ENCODE measurements around the gene BMERB1. TPM values are rescaled to one million over a fixed set of nuclear protein-coding genes. Genes with fewer than 3 reads are reported as not detected.

The BMERB1 gene
- total and polyA plus RNA-seq, 9 of the 15 experiments (the other 6 are each of a cell fraction or from before 2014, with no cell fraction given): 0.29 to 2.9 (median 0.94) TPM

DNA sequence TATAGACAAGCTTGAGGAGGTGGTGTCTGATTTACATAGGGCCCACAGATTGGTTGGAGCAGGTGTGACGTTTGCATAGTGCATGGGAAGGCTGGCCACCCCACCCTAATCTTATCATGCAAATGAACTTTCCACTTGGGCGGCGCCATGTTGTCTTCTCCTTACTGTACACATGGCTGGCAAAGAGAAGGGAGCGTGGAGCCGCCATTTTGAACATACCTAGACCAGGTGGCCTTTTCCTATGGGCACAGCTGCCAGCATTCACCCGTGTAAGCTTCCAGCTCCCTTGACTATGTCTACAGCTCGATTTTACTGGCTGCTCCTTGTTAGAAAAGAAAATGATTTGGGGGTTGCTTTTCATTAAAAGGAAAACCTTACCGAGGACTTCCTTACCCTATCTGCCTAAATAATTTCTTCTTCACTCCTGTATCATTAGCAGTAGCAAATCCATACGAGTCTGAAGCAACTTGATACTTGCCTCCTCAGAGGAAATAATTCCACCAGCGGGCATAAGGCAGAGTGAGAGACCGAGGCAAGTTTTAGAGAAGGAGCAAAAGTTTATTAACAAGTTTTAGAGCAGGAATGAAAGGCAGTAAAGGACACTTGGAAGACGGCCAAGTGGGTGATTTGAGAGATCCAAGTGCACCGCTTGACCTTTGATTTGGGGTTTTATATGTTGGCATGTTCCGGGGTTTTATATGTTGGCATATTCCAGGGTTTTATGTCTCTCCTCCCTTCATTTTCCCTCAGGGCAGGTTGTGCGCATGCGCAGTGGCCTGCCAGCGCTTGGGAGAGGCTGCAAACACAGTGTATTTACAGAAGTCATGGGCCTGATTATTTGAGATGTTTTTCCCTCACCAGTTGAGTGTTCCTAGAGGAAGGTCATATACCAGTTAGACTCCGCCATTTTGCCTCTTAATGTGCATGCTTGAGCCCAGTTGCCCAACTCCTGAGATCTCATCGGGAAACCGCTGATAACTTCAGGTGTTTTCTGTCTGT, 142.9 kb downstream of the BMERB1 start (continued):
- peak; percentile 17; the same call in 1 of the 2 replicates for TF ChIP-seq ZC3H8 (IDR thresholded peaks at IDR 0.05)
- TF ChIP-seq YY1 (IDR thresholded peaks at IDR 0.05; ENCODE audit: borderline replicate concordance in 1 of 3, control insufficient read depth in 1 of 3, extremely low read depth in 1 of 3, insufficient read depth in 3 of 3, insufficient read length in 1 of 3, insufficient replicate concordance in 2 of 3, low read depth in 1 of 3, low read length in 2 of 3): peak; percentile 92 to 99 (median 94)
- TF ChIP-seq EP300 (IDR thresholded peaks at IDR 0.05; ENCODE audit: low read length): peak; percentile 35
- no peak for TF ChIP-seq DEAF1 (CRISPR knock-in tag; IDR thresholded peaks at IDR 0.05)
- peak; percentile 81 for TF ChIP-seq ZNF175 (CRISPR knock-in tag; IDR thresholded peaks at IDR 0.05; ENCODE audit: low read depth)
- TF ChIP-seq WHSC1 (IDR thresholded peaks at IDR 0.05; ENCODE audit: low read length): no peak
- TF ChIP-seq ZNF24 (IDR thresholded peaks at IDR 0.05): no peak
- 0 out of 2 replicates have a peak, but pooled peaks have one; percentile 17 for TF ChIP-seq ZNF518B (CRISPR knock-in tag; IDR thresholded peaks at IDR 0.05)
- no peak; the same call in 1 of the 2 replicates for TF ChIP-seq GATA2 (CRISPR knock-in tag; IDR thresholded peaks at IDR 0.05)
- 0 out of 2 replicates have a peak, but pooled peaks have one; percentile 17 for TF ChIP-seq LEF1 (IDR thresholded peaks at IDR 0.05)
- TF ChIP-seq, protein P1, sequence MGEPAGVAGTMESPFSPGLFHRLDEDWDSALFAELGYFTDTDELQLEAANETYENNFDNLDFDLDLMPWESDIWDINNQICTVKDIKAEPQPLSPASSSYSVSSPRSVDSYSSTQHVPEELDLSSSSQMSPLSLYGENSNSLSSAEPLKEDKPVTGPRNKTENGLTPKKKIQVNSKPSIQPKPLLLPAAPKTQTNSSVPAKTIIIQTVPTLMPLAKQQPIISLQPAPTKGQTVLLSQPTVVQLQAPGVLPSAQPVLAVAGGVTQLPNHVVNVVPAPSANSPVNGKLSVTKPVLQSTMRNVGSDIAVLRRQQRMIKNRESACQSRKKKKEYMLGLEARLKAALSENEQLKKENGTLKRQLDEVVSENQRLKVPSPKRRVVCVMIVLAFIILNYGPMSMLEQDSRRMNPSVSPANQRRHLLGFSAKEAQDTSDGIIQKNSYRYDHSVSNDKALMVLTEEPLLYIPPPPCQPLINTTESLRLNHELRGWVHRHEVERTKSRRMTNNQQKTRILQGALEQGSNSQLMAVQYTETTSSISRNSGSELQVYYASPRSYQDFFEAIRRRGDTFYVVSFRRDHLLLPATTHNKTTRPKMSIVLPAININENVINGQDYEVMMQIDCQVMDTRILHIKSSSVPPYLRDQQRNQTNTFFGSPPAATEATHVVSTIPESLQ (CRISPR knock-in tag; IDR thresholded peaks at IDR 0.05): peak; percentile 14; the same call in 1 of the 2 replicates
- TF ChIP-seq NRF1 (conservative IDR thresholded peaks at IDR 0.05 in 1 of 2, IDR thresholded peaks at IDR 0.05 in 1 of 2): peak; percentile 65 to 72
- TF ChIP-seq, protein P2, sequence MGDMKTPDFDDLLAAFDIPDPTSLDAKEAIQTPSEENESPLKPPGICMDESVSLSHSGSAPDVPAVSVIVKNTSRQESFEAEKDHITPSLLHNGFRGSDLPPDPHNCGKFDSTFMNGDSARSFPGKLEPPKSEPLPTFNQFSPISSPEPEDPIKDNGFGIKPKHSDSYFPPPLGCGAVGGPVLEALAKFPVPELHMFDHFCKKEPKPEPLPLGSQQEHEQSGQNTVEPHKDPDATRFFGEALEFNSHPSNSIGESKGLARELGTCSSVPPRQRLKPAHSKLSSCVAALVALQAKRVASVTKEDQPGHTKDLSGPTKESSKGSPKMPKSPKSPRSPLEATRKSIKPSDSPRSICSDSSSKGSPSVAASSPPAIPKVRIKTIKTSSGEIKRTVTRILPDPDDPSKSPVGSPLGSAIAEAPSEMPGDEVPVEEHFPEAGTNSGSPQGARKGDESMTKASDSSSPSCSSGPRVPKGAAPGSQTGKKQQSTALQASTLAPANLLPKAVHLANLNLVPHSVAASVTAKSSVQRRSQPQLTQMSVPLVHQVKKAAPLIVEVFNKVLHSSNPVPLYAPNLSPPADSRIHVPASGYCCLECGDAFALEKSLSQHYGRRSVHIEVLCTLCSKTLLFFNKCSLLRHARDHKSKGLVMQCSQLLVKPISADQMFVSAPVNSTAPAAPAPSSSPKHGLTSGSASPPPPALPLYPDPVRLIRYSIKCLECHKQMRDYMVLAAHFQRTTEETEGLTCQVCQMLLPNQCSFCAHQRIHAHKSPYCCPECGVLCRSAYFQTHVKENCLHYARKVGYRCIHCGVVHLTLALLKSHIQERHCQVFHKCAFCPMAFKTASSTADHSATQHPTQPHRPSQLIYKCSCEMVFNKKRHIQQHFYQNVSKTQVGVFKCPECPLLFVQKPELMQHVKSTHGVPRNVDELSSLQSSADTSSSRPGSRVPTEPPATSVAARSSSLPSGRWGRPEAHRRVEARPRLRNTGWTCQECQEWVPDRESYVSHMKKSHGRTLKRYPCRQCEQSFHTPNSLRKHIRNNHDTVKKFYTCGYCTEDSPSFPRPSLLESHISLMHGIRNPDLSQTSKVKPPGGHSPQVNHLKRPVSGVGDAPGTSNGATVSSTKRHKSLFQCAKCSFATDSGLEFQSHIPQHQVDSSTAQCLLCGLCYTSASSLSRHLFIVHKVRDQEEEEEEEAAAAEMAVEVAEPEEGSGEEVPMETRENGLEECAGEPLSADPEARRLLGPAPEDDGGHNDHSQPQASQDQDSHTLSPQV (IDR thresholded peaks at IDR 0.05): peak; percentile 91

Measured in K562 (cell line).